SK-N-MC (cell line): Measurements from ENCODE around the gene PLXNC1.

Source experiments
- DNase-seq: peaks from one replicate; pipeline ENCODE4 v3.0.0-alpha.2; 2011; ENCODE audit warnings: low read depth, low spot score
- H3K27ac ChIP-seq: fragments of 200-600 bp; sonication (generic); 2 replicates; pipeline ENCODE4 v1.5.1; 2016; ENCODE audit warnings: mixed run types
- H3K36me3 ChIP-seq: fragments of 200-600 bp; sonication (generic); 2 replicates; pipeline ENCODE4 v1.6.1; 2017; ENCODE audit warnings: antibody characterized with exemption, low read length, mixed read lengths; ENCODE audit not compliant: insufficient read depth
- H3K4me3 ChIP-seq: fragments of 200-600 bp; sonication (generic); 2 replicates; pipeline ENCODE4 v1.5.1; 2016
- H3K9ac ChIP-seq: fragments of 200-600 bp; sonication (generic); 2 replicates; pipeline ENCODE4 v1.8.0; 2017; ENCODE audit warnings: mixed run types, mixed read lengths; ENCODE audit not compliant: insufficient read length
- H3K9me3 ChIP-seq: fragments of 200-600 bp; sonication (generic); 2 replicates; pipeline ENCODE4 v1.6.1; 2017; ENCODE audit warnings: low read depth, mild to moderate bottlenecking, antibody characterized with exemption, low read length, moderate library complexity, mixed read lengths
- EZH2 ChIP-seq: fragments of 200-600 bp; sonication (generic); IDR thresholded peaks from one replicate; pipeline ENCODE4 v1.6.1; 2017; ENCODE audit warnings: antibody characterized with exemption
- FOXP2 ChIP-seq: optimal IDR thresholded peaks from 2 replicates; pipeline ENCODE3; 2011; ENCODE audit warnings: mild to moderate bottlenecking, moderate library complexity; ENCODE audit not compliant: insufficient read depth; ENCODE audit errors: extremely low read length, control extremely low read depth
- POLR2AphosphoS5 ChIP-seq: IDR thresholded peaks from 2 replicates; pipeline ENCODE4 v1.6.1; 2012; ENCODE audit warnings: mild to moderate bottlenecking, low read depth, low read length, borderline replicate concordance

The PLXNC1 gene

DNA sequence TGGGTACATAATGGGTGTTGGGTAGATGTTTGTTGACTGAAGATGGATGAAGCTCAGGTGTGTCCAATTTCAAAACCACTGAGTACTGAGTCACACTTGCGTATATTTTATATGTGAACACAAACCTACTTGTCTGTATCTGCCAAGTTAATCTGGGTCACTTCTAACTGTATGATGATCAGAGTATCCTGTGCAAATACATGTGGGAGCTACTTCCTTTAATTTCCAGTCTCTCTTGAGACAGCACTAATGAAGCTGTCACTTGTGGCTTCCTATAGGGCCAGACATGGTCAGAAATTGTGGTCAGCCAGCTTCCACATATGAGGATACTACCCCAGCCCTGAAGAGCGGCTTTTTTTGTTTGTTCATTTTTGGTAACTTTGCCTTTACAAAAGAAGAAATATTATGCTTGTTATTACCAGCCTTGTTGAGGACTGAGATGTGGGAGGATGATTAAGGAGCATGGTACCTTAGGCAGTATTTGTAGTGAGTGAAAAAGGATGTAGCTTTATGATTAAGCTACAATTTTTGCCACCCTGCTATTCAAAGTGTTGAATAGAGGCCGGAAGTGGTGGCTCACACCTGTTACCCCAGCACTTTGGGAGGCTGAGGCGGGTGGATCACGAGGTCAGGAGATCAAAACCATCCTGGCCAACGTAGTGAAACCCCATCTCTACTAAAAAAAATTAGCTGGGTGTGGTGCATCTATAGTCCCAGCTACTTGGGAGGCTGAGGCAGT is 32.4 kb downstream of the PLXNC1 start:
- Histone ChIP-seq H3K27ac (no peak overlapping the region), H3K9ac (no peak overlapping the region), H3K4me3 (no peak overlapping the region), H3K36me3 (no peaks in the 10 kb centered on the region), H3K9me3 (no peaks in the 10 kb centered on the region)
- no peak for DNase-seq
- TF ChIP-seq EZH2 (no peak), POLR2AphosphoS5 (no peak), FOXP2 (no peak)

GRCh38 chr12:94182986-94183707 is 34.8 kb downstream of the PLXNC1 start:
- Histone ChIP-seq H3K9ac (no peak overlapping the region), H3K4me3 (no peak overlapping the region), H3K9me3 (no peaks in the 10 kb centered on the region), H3K36me3 (no peaks in the 10 kb centered on the region), H3K27ac (no peak overlapping the region)
- DNase-seq, result no peak
- TF ChIP-seq EZH2 (no peak), POLR2AphosphoS5 (no peak), FOXP2 (no peak)

DNA sequence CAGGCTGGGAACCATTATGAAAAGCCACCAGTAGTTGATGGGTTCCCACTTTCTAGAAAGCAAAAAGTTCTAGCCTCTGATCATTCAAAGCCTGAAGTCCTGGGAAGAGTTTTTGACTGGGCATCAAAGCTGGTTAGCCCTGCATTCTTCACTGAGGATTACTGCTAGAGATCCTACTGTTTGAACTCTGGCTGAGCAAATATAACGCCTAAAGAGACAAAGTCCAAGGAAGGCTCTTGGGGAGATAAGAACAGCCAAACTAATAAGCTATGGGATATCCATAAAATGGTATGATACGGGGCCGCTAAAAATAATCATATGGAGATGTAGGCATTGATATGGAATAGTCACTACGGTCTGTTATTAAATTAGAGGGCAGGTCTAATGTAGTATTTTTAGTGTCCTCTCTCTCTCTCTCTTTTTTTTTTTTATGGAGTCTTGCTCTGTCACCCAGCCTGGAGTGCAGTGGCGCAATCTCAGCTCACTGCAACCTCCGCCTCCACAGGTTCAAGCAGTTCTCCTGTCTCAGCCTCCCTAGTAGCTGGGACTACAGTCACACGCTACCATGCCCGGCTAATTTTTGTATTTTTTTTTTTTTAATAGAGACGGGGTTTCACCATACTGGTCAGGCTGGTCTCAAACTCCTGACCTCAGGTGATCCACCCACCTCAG is 35.5 kb downstream of the PLXNC1 start:
- H3K9me3 ChIP-seq, result no peaks in the 10 kb centered on the region
- no peak overlapping the region for H3K9ac ChIP-seq
- DNase-seq, result no peak
- no peaks in the 10 kb centered on the region for H3K36me3 ChIP-seq
- no peak overlapping the region for H3K4me3 ChIP-seq
- no peak for TF ChIP-seq POLR2AphosphoS5
- TF ChIP-seq EZH2, result no peak
- TF ChIP-seq FOXP2, result no peak
- no peak overlapping the region for H3K27ac ChIP-seq

GRCh38 chr12:94184995-94185719 is 36.8 kb downstream of the PLXNC1 start:
- no peak for DNase-seq
- Histone ChIP-seq H3K9me3 (no peaks in the 10 kb centered on the region), H3K27ac (no peak overlapping the region), H3K9ac (no peak overlapping the region), H3K4me3 (no peak overlapping the region), H3K36me3 (no peaks in the 10 kb centered on the region)
- no peak for TF ChIP-seq EZH2
- no peak for TF ChIP-seq POLR2AphosphoS5
- no peak for TF ChIP-seq FOXP2

DNA sequence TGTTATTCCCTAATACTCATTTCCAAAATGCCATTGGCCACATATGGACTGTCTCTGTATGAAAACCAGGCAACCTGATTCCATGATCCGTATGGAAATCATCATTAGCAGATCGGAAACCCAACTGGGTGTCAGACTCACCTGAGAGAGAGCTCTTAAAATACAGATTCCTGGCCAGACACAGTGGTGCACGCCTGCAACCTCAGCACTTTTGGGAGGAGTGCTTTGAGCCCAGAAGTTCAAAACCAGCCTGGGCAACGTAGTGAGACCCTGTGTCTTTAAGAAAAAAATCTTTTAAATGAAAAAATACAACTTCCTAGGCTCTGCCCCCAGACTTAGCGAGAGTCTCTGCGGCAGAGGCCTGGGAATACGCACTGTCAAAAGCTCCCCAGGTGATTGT is 37.4 kb downstream of the PLXNC1 start:
- Histone ChIP-seq H3K36me3 (no peaks in the 10 kb centered on the region), H3K4me3 (no peak overlapping the region), H3K9ac (no peak overlapping the region), H3K27ac (no peak overlapping the region), H3K9me3 (no peaks in the 10 kb centered on the region)
- no peak for DNase-seq
- TF ChIP-seq EZH2 (no peak), POLR2AphosphoS5 (no peak), FOXP2 (no peak)

DNA sequence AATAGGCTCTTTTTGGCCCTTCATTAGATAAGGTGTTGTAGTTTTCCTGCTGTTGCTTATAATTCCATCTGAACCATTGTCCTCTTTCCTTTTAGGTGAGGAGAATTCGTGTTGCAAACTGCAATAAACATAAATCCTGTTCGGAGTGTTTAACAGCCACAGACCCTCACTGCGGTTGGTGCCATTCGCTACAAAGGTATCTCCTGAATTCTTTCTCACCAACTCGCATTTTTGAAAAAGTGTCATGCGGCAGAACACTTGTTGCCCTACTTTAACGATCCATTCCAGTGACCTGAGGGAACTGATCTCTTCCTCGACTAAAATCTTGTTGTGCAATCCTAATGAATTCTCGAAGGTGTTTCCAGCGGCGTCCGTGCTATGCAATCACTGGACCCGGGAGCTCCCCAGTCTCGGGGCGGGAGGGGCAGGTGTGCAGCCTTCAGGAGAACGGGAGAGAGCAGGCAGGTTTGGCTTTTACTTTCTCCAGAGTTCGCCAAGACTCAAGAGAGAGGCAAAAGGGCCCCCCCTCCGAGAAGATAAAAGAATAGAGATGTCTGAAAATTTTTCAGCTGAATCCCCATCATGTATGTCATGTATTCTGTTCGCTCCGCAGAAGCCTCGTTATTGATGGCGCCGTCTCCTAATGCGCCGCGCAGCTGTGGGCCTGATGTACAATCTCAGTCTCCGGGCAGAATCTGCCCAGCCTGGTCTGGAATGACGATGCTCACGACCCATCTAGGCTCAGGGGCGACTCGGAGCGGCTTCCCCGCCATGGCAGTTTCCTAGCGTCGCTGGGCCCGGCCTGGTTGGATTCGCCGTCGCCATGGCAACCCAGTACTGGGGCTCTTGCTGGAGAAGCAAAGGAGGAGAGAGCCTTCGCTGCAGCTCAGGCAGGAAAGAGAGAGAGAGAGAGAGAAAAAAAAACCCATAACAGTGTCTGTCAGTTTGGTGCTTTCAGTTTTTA is 38.2 kb downstream of the PLXNC1 start:
- DNase-seq, result no peak
- Histone ChIP-seq H3K4me3 (peak overlapping the region; percentile 38), H3K27ac (no peak overlapping the region), H3K9me3 (no peaks in the 10 kb centered on the region), H3K9ac (no peak overlapping the region), H3K36me3 (no peaks in the 10 kb centered on the region)
- TF ChIP-seq FOXP2 (no peak), EZH2 (no peak), POLR2AphosphoS5 (no peak)

- no peaks in the 10 kb centered on the region for H3K9me3 ChIP-seq
- H3K36me3 ChIP-seq, result no peaks in the 10 kb centered on the region
- TF ChIP-seq FOXP2 (no peak), POLR2AphosphoS5 (no peak), EZH2 (no peak)
- DNase-seq, result no peak
- H3K27ac ChIP-seq, result no peak overlapping the region
- H3K9ac ChIP-seq, result no peak overlapping the region
- peak overlapping the region; percentile 38 for H3K4me3 ChIP-seq
Measured at GRCh38 chr12:94187361-94187760, 39.0 kb downstream of the PLXNC1 start.

GRCh38 chr12:94190623-94191022 is 42.2 kb downstream of the PLXNC1 start:
- Histone ChIP-seq H3K36me3 (no peaks in the 10 kb centered on the region), H3K9me3 (no peaks in the 10 kb centered on the region), H3K9ac (no peak overlapping the region), H3K4me3 (no peak overlapping the region), H3K27ac (no peak overlapping the region)
- DNase-seq, result no peak
- TF ChIP-seq FOXP2, result no peak
- no peak for TF ChIP-seq POLR2AphosphoS5
- no peak for TF ChIP-seq EZH2
